ENCODE data around the gene KLF6.

DNA sequence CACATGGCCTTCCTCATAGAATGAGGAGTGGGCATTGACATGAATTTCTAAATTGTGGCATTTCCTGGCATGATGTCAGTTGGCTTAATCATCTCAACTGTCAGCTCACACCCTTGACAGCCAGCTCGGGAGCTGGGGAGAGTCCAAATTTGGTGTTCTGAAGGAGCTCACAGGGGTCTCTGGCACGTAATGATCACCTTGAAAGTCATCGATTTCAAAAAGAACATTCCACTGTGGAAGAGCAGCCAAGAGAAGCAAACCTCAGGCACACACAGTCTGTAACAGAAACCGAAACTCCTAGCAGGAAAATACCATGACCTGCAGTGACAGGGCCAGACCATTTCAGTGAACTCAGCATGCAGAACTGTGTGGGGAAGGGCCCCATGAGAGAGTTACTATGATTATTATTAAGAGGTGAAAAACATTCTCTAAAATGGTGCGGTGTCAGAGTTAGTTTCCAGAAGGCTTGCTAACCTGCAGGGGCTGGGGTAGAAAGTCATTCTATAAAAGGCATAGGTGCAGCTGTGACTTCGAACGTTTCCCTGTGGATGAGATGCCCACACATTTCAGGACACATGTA lies 26.4 kb upstream of the KLF6 start:
- TF ChIP-seq FUS (optimal IDR thresholded peaks at IDR 0.05; ENCODE audit: low read depth, low read length): no peak
- TF ChIP-seq, protein P1, sequence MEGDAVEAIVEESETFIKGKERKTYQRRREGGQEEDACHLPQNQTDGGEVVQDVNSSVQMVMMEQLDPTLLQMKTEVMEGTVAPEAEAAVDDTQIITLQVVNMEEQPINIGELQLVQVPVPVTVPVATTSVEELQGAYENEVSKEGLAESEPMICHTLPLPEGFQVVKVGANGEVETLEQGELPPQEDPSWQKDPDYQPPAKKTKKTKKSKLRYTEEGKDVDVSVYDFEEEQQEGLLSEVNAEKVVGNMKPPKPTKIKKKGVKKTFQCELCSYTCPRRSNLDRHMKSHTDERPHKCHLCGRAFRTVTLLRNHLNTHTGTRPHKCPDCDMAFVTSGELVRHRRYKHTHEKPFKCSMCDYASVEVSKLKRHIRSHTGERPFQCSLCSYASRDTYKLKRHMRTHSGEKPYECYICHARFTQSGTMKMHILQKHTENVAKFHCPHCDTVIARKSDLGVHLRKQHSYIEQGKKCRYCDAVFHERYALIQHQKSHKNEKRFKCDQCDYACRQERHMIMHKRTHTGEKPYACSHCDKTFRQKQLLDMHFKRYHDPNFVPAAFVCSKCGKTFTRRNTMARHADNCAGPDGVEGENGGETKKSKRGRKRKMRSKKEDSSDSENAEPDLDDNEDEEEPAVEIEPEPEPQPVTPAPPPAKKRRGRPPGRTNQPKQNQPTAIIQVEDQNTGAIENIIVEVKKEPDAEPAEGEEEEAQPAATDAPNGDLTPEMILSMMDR (IDR thresholded peaks at IDR 0.05 in 2 of 3, conservative IDR thresholded peaks at IDR 0.05 in 1 of 3; ENCODE audit: insufficient read depth in 2 of 3, low read depth in 1 of 3, low read length in 3 of 3): no peak
- no peak for TF ChIP-seq ZKSCAN3 (CRISPR knock-in tag; IDR thresholded peaks at IDR 0.05)
- no peak for TF ChIP-seq CBFB (CRISPR knock-in tag; IDR thresholded peaks at IDR 0.05)
- TF ChIP-seq ZKSCAN8 (CRISPR knock-in tag; IDR thresholded peaks at IDR 0.05): no peak
- TF ChIP-seq NFYB (IDR thresholded peaks at IDR 0.05; ENCODE audit: extremely low read depth, insufficient read length): no peak

All from K562 (cell line).